HG03565 (cell line): ENCODE measurements around the gene LRMDA.

Experiments used
- ATAC-seq: cut with Tn5 transposase; IDR thresholded peaks from one replicate; pipeline ENCODE4 v1.9.1; 2021; ENCODE audit warnings: mild to moderate bottlenecking, moderate library complexity; ENCODE audit not compliant: unreplicated experiment

Gene LRMDA

GRCh38 chr10:75935650-75936400 lies 504.4 kb downstream of the LRMDA start:
- no peak for ATAC-seq

- ATAC-seq: no peak
Observed at GRCh38 chr10:75936841-75937240, 505.4 kb downstream of the LRMDA start.

- no peak for ATAC-seq
Observed at GRCh38 chr10:75937823-75938222, 506.4 kb downstream of the LRMDA start.

- ATAC-seq: no peak
Observed at GRCh38 chr10:75938380-75939122, 507.1 kb downstream of the LRMDA start.

- no peak for ATAC-seq
Observed at GRCh38 chr10:75939541-75939940, 508.1 kb downstream of the LRMDA start.

GRCh38 chr10:75940742-75941141 lies 509.3 kb downstream of the LRMDA start:
- no peak for ATAC-seq

GRCh38 chr10:75941223-75941801 lies 509.9 kb downstream of the LRMDA start:
- ATAC-seq: no peak

GRCh38 chr10:75944061-75944460 lies 512.6 kb downstream of the LRMDA start:
- ATAC-seq: no peak

- no peak for ATAC-seq
Observed at GRCh38 chr10:75948583-75948982, 517.2 kb downstream of the LRMDA start.

GRCh38 chr10:75950307-75950706 lies 518.9 kb downstream of the LRMDA start:
- no peak for ATAC-seq

- ATAC-seq: no peak
Observed at GRCh38 chr10:75950997-75951589, 519.7 kb downstream of the LRMDA start.

- ATAC-seq: no peak
Observed at GRCh38 chr10:75951627-75952026, 520.2 kb downstream of the LRMDA start.

- no peak for ATAC-seq
Observed at GRCh38 chr10:75952093-75952492, 520.7 kb downstream of the LRMDA start.

GRCh38 chr10:75954486-75954885 lies 523.1 kb downstream of the LRMDA start:
- ATAC-seq: no peak

GRCh38 chr10:75955973-75956502 lies 524.6 kb downstream of the LRMDA start:
- ATAC-seq: no peak

GRCh38 chr10:75956624-75957023 lies 525.2 kb downstream of the LRMDA start:
- no peak for ATAC-seq

GRCh38 chr10:75957314-75958120 lies 526.1 kb downstream of the LRMDA start:
- no peak for ATAC-seq

- no peak for ATAC-seq
Observed at GRCh38 chr10:75959209-75959608, 527.8 kb downstream of the LRMDA start.

- no peak for ATAC-seq
Observed at GRCh38 chr10:75959912-75960311, 528.5 kb downstream of the LRMDA start.

GRCh38 chr10:75962395-75963061 lies 531.1 kb downstream of the LRMDA start:
- no peak for ATAC-seq
